Measurements from ENCODE around the gene GFPT2.

The GFPT2 gene

GRCh38 chr5:180373454-180373853, 20.3 kb upstream of the GFPT2 start:
- TF ChIP-seq CTCF (IDR thresholded peaks at IDR 0.05; ENCODE audit: low read depth, low read length, missing control alignments): no peak
- no peak for DNase-seq (ENCODE audit: low read depth)
- in situ Hi-C loops (cut with HindIII; ENCODE audit: low sequenced_read_pairs): no loop called here
- H3K4me3 ChIP-seq (ENCODE audit: low read depth, low read length): no peak overlapping the region

- TF ChIP-seq CTCF (IDR thresholded peaks at IDR 0.05; ENCODE audit: low read depth, low read length, missing control alignments): no peak
- no peak overlapping the region for H3K4me3 ChIP-seq (ENCODE audit: low read depth, low read length)
- in situ Hi-C loops (cut with HindIII; ENCODE audit: low sequenced_read_pairs): no loop called here
- no peak for DNase-seq (ENCODE audit: low read depth)
These were observed 18.8 kb upstream of the GFPT2 start for GRCh38 chr5:180371949-180372348.

- in situ Hi-C loops (cut with HindIII; ENCODE audit: low sequenced_read_pairs): no loop called here
- no peak for TF ChIP-seq CTCF (IDR thresholded peaks at IDR 0.05; ENCODE audit: low read depth, low read length, missing control alignments)
- DNase-seq (ENCODE audit: low read depth): no peak
- no peak overlapping the region for H3K4me3 ChIP-seq (ENCODE audit: low read depth, low read length)
These were observed 17.9 kb upstream of the GFPT2 start for GRCh38 chr5:180370861-180371641.

- no peak overlapping the region for H3K4me3 ChIP-seq (ENCODE audit: low read depth, low read length)
- no peak for DNase-seq (ENCODE audit: low read depth)
- TF ChIP-seq CTCF (IDR thresholded peaks at IDR 0.05; ENCODE audit: low read depth, low read length, missing control alignments): no peak
- in situ Hi-C loops (cut with HindIII; ENCODE audit: low sequenced_read_pairs): no loop called here
These were observed 14.9 kb upstream of the GFPT2 start for GRCh38 chr5:180367991-180368390.

- DNase-seq (ENCODE audit: low read depth): no peak
These were observed 14.2 kb upstream of the GFPT2 start for GRCh38 chr5:180367300-180367699.

GRCh38 chr5:180366326-180366725, 13.2 kb upstream of the GFPT2 start:
- in situ Hi-C loops (cut with HindIII; ENCODE audit: low sequenced_read_pairs): no loop called here
- DNase-seq (ENCODE audit: low read depth): no peak
- no peak for TF ChIP-seq CTCF (IDR thresholded peaks at IDR 0.05; ENCODE audit: low read depth, low read length, missing control alignments)
- no peak overlapping the region for H3K4me3 ChIP-seq (ENCODE audit: low read depth, low read length)

More at GRCh38 chr5:180367300-180367699, 14.2 kb upstream of the GFPT2 start:
- in situ Hi-C loops (cut with HindIII; ENCODE audit: low sequenced_read_pairs): no loop called here
- no peak overlapping the region for H3K4me3 ChIP-seq (ENCODE audit: low read depth, low read length)
- TF ChIP-seq CTCF (IDR thresholded peaks at IDR 0.05; ENCODE audit: low read depth, low read length, missing control alignments): no peak

All from astrocyte of the cerebellum (primary cell).